ENCODE results near the gene BST1.

Gene BST1, protein sequence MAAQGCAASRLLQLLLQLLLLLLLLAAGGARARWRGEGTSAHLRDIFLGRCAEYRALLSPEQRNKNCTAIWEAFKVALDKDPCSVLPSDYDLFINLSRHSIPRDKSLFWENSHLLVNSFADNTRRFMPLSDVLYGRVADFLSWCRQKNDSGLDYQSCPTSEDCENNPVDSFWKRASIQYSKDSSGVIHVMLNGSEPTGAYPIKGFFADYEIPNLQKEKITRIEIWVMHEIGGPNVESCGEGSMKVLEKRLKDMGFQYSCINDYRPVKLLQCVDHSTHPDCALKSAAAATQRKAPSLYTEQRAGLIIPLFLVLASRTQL

DNA sequence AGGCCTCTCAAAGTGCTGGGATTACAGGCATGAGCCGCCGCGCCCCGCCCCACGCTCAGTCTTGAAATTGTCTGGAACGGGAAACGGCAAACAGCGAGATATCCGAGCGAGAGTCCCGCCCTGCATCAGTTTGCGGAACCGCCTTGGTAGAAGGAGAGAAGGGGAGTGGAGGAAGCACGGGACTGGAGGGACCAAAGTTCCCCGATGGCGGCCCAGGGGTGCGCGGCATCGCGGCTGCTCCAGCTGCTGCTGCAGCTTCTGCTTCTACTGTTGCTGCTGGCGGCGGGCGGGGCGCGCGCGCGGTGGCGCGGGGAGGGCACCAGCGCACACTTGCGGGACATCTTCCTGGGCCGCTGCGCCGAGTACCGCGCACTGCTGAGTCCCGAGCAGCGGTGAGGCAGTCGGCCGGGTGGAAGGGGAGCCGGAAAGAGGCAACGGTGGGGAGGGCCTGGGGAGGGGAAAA, at the start of gene BST1:
BST1 (plus strand) TSS at position 125 of the 463 bp plus-strand sequence; CDS start at position 205, 80 bp downstream.
- no peak for DNase-seq

DNA sequence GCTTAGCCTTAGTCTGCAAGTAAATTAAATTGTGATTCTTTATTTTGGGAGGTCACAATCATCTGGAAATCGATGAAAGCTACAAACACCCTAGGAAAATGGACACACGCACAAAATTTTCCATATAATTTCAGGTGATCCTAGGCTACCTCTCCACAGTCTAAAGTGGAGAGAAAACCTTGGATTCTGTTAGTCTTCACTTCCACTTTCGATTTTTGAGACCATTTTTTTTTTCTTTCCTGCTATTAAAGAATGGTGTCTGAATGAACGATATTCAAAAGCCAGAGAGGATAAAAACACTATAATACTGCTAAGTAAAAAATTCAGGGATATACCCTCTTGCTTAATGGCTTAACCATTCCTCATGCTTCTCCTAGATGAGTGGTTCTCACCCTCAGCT, 49.4 kb upstream of the BST1 start:
- DNase-seq = no peak

DNA sequence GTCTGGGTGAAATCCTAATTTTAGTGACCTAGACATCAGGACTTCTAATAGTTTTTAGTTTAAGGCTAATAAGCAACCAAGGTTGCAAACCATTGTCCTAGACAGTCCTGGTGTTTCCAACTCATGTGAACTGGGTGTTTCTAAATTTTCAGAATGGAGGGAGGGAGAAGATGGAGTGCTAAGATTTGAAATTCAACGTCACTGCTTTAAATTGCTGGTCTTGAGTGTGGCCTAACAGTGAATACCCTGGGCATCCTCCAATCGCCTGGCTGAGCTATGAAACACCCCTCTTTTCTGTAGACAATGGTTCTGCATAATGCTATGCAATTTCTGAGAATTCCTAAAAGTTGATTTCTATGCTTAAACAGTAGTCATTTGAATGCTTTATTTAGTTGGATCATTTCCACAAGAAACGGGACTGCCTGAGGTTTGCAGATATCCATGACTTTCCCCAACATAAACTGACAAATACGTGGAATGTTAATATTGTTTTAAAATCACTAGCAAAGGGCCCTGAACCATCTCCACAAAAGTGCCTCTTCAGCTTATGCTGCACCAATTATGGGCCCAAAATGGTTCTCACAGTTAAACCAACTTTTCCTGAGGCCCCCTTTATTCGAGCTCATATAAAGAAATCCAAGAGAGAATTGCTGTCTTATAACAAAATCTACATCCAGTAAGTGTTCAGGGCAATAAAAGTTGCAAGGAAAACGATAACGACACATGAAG, 48.8 kb upstream of the BST1 start:
- DNase-seq = no peak

DNA sequence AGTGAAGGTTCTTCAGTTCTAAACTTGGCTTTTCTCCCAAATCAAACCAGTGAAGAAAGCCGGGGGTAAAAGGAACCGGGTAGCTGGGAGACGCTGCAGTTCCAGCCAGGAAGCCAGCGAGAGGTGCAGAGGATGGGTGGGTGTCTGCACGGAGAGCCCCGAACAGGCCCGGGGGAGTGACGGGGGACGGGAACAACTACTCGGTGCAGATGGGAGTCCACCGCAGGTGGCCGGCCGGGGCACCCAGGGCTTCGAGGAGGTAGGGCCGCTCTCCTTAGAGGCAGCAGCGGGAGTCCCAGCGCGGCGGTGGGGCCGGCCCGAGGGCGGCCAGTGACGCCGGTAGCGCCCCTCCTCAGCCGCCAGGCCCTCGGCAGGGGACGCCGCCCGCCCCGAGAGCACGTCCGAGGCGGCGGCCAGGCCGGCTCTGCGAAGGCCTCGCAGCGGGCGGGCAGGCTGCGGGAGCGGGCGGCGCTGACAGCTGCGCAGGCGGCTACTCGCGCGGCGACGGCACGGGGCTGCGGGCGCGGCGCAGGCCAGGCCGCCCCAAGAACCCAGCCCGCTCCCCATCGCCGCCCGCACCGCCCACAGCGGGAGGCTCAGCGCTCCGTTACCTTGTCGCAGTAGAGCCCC, 48.2 kb upstream of the BST1 start:
- DNase-seq = no peak

DNA sequence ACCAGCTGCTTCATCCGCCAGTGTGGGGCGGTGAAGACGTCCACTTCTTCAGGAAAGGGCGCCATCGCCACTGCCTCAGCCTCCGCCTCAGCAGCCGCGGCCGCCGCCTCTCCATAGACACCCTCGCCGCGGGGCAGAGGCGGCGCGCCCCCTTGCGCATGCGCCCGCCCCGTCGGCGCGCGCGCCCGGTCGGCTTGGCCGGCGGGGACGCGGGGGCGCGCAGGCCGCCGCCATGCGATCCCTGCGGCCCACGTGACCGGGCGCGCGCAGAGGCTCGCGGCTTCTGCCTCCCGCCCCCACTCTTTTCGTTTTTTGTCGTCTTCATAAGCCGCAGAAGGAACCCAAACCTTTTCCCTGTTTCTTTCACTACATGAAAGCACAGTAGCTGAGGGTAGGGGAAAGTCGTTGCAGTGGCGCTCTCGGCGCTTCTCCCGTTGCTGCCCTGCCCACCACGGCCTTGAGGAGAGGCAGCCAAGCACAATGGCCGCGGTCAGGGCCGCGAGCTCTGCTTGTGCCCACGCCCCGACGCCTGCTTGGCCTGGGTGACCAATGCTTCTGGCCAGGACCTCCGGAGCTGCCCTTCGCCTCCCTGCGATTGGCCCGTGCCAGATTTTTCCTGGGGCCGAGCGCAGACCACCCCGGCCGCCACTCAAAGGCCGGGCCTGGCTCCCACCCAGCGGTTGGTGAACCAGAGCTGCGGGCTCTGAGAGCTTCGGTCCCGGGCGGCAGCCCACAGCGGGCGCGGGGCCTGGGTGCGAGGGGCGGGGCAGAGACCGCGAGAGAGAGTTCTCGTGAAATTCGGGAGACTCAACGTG, 47.4 kb upstream of the BST1 start, which contains the start of gene FBXL5:
FBXL5 (minus strand) TSS at position 135 of the 815 bp plus-strand sequence; CDS start at position 65, 70 bp downstream.
- peak; percentile 62 for DNase-seq

DNA sequence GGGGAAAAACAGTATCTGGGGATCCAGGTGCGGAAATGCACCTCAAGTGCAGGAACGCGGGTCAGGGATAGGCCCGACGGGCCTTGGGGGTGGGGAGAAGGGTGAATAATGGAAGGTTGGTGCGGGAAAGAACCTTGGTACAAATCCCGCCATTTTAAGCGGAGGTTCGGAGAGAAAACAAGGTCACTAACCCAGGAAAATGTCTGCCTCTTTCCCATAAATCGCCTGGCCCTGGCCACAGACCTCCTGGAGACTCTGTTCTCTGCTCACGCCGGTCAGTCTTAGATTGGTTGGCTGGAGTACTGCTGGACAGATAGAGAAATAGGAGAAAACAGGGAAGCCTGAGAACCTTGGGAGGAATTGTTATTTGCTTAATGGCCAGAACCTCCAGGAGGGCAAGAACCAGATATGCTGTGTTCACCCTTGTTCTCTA, 46.8 kb upstream of the BST1 start:
- DNase-seq = no peak

DNA sequence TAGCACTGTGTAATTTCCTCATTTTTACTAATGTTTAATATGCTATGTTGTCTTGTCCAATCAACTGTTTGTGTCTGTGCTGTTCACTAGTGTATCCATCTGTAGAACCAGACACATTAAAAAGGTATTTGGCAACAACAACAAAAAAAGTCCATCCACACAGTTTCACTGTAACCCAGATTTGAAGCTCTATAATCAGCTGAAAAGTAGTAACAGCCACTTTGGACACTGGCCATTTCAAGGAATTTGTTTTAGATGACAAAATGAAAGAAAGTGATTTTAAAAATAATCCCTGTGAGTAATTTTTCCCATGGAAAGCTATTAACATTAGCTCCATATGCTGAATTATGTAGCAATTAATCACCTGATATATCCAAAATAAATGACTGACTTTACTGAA, 45.5 kb upstream of the BST1 start:
- no peak for DNase-seq

DNA sequence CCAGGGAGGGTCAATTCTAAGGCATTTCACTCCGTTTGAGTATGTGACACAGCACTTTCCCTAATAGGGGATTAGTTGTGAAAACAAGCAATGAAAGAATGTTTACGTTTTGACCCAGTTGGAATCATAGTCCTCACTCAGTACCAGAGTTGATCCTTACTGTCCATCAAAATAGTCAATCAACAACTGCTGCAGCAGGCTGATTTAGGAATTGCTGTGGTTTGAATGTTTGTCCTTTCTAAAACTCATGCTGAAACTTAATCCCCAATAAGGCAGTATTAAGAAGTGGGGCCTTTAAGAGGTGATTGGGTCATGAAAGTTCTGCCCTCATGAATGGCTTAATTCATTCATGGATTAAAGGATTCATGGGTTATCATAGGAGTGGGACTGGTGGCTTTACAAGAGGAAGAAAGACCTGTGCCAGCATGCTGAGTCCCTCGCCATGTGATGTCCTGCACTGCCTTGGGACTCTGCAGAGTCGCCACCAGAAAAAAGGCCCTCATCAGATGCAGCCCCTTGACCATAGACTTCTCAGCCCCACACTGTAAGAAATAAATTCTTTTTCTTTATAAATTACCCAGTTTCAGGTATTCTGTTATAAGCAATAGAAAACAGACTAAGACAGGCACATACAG, 44.6 kb upstream of the BST1 start:
- no peak for DNase-seq

DNA sequence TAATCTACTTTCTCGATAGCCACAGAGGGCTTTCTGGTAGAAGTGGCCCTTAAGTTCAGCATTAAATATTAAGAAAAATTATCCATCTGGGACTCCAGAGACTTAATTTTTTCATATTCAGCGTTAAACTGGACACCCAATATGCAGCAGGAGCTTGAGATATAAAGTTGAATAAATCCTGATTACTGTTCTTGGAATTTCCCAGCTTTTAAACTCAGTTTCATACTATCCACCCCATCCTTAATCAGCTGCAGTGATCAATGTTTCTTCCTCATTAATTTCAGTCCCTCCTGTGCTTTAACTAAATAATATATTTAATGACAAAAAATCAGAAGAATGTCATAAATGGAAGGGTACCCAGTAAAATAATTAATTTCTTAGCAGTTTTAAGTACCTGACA, 44.1 kb upstream of the BST1 start:
- DNase-seq = no peak

DNA sequence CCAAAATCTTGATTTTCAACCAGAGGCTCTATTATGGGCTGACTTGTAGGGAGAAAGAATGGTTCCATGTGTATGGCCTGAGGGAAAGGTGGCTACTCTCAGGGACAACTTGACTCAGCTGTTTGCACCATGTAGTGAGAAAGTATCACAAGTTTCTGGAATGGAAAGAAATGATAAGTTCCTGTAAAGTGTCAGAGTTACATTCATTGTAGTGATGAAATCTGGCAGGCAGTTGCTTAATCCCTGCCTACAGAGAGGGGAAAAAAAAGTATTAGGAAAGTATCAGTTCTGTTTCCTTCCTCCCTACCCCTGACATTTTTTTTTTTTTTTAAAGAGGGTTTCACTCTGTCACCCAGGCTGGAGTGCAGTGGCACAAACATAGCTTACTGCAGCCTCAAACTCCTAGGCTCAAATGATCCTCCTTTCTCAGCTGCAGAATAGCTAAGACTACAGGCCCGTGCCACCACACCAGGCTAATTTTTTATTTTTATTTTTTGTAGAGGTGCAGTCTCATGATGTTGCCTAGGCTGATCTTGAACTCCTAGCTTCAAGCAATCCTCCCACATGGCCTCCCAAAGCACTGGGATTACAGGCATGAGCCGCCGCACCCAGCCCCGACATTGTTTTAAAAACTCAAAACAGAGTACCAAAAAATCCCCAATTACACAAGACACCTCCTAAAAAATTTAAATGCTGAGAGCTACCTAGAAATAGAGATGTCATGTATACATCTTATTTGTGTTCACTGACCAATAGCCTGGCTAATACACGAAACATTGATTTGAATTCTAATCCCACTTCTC, 42.9 kb upstream of the BST1 start:
- DNase-seq = no peak

DNA sequence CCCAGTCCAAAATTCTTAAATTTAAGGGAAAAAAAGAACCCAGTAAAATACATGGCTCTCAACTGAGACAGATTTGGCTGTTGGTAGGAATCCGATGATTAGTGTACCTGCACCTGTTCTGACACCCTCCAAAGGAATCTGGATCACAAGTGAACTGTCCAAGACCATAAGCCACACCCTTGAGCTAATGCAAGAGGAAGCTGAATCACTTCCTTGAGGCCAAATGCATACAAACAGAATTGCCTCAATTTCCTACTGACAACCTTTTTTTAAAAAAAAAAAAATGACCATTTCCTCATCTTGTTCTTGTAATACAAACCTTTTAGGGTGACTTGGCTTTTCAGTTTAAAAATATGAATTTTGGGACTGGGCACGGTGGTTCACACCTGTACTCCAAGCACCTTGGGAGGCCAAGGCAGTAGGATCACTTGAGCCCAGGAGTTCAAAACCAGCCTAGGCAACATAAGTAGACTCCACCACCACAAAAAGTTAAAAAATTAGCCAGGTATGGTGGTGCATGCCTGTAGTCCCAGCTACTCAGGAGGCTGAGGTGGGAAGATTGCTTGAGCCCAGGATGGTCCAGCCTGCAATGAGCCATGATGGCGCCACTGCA, 37.0 kb upstream of the BST1 start:
- no peak for DNase-seq

DNA sequence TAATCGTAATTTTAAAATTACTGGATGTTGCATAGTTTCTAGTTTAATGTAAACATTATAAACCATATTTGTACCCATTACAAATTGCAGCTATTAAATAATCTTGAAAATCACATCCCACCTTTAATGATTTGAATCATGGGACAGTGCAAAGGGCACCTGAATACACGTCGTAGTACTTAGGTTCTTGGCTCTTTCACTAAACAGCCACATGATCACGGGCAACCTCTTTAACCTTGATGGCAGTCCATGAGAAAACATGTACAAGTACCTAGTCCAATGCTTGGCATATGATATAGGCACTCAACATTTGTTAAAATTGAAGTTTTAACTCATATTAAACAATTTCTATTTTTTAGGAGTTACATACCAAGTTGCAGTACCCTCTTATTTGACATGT, 35.9 kb upstream of the BST1 start:
- DNase-seq = no peak

DNA sequence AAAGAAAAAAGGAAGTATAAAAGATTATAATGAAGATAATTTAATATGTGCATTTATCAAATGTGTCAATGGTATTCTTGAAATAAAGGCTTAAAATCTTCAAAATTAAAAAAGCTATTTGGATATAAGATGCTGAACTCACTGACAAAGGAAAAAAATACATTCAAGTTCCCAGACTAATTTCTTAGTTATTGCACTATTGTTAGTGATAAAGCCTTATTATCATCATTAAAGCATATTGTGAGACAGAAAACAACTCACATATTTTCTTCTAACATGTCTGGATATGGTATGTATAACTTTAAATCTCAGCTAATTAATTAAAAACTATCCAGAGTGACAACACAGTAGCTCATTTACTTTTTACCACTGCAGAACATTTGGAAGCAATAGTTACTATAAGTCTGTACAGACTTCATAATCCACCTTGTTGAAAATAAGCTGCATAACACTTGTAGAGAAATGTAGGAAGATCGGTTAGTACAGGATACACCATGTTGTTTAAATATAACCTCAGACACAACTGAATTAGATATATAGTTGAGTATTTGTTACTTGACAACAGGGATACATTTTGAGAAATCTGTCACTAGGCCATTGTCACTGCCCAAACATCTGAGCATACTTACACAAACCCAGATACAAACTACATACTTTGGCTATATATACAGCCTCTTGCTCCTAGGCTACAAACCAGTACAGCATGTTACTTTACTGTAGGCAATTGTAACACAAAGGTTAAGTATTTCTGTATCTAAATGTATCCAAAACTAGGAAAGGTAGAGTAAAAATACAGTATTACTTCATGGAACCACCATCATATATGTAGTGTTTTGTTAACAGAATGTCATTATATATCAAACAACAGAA, 34.1 kb upstream of the BST1 start:
- DNase-seq = no peak

DNA sequence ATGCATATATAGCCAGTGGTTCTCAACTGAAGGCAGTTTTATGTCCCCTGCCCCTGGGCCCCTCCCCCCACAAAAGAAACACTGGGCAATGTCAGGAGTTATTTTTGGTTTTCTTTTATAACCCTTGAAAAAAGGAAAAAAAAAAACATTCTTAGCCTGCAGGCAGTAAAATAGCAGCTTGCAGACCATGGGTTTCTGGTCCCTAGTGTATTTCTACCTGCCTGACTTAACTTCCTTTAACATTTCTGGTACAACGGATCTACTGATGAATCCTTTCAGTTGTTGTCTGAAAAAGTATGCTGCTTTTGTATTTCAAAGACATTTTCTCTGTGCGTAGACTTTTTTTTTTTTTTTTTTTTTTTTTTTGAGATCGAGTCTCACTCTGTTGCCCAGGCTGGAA, 32.3 kb upstream of the BST1 start:
- DNase-seq = no peak

DNA sequence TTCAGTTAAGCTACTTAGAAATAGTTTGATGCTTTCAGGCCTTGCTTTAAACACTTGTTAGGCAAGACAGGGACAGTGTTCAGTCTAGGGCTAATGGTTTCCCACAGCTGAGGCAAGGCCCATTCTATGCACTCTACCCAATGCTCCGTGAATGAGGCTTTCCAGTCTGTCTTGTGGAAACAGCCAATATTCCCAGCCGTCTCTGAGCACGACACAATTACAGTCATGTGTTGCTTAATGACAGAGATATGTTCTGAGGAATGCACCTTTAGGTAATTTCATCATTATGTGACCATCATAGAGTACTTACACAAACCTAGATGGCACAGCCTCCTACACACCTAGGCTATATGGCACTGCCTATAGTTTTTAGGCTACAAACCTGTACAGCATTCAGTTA, 30.8 kb upstream of the BST1 start:
- DNase-seq = no peak

DNA sequence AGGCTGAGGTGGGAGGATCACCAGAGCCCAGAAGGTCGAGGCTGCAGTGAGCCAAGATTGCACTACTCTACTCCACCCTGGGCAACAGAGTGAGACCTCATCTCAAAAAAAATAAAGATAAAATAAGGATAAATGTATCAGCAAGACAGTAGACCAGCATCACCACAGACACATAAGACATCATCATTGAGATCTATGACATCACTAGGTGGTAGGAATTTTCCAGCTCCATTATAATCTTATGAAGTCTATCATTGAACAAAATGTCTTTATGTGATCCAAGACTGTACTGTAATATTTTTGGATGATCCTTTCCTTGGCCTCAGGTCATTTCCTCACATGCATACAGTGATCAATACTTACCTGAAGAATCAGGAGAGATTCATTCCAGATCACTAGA, 29.5 kb upstream of the BST1 start:
- DNase-seq = no peak

DNA sequence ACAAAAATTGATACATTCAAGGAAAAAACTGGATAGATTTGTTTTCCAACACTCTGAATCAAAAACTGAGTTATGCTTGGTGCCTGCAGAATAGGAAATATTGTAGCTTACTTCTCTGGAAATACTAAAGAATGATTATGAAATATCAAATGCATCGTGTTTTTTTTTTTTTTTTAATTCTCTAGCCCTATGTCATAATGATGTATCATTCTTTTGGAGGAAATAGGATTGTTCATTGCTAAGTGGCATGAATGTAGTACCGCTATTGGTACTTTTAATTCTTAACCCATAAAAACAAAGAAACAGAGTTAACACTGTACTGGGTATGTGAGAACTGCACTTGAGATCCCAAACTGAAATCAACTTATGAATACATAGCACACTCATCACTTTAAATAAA, 28.8 kb upstream of the BST1 start:
- DNase-seq = no peak

DNA sequence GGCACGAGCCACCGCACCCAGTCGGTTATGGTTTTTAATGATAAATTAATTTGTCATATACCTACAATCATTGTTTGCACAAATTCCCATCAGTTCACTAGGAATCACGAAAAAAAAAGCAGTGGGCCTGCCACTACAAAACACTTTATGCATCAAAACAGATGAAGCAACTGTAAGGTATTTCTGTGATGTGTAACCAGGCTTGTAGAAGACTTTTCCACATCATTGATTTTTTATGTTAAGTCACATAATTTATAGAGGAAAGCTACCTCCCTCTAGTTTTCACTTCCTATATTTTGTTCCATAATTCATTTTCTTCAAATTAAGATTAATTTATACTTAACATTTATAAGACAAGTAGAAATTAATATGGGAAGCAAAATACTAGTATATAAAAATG, 27.9 kb upstream of the BST1 start:
- no peak for DNase-seq

DNA sequence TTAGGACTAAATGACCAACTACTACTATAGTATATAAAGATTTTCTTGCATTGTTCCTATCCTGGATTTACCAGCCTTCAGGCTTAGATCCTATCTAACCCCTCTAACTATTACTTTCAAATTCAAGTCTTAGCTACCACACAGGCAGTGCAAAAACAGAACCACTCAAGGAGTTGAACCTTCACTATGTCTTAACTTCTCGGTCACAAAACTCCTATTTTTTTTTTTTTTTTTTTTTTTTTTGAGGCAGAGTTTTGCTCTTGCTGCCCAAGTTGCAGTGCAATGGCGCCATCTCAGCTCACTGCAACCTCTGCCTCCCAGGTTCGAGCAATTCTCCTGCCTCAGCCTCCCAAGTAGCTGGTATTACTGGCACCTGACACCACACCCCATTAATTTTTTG, 27.5 kb upstream of the BST1 start:
- no peak for DNase-seq

DNA sequence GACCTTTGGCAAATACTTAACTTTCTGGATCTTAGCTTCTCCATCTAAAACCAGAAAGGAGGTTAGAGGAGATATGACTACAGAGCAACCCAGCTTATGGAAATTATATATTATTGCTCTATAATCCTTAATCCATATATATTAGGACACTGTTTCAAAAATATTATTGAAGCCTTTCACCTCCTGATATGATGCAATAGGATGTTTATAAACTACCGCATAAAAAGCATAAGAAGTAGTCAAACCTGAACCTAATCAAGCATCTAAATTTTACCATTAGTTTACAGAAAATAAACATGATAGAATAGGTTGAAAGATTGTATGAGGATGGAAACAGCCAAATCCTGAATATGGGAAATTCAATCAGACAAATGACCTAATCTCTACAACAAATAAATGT, 26.8 kb upstream of the BST1 start:
- no peak for DNase-seq

Data from NCI-H526 treated with DMSO at 0.1 percent for 48 hours (cell line).